ENCODE measurements around the gene UTP11. TPM values are rescaled to one million over a fixed set of nuclear protein-coding genes. Genes with fewer than 3 reads are reported as not detected.

The UTP11 gene
- total RNA-seq, 1 donor from 2014 or later: 16.5 TPM

DNA sequence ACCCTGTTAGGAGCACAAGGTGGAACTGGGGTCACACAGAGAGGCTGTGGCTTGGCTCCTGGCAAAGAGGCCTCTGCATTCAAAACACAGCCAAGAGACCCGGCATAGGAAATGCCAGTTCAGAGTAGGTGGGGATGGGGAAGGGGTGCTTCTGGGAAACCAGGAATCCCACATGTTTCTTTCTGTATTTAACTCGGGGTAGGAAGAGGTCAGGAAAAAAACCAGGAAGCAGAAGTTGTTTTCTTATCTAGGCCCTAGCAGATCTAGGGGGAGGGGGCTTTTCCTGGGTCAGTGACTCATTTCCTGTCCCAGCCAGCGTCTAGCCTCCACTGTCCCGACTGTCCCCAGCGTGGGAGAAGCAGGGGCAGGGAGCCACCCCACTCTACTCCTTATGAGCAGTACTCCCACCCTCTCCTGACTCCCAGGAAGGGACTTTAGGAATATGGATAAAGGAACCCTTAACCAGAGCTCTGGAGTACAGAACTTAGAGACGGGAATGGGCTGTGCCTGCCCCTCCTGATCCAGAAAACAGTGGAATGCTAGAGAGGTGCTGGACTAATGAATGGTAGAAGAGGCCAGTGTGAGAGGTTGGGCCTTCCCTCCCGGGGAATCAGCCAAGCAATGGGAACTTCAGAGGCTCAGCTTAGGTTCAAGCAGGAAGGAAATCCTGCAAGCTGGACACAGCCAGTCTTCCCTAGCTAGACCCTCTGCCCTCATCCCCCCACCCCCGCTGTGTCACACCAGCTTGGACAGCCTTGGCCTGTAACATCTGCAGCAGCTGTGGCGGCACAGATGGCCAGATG lies 12.9 kb upstream of the UTP11 start:
- Histone ChIP-seq H3K36me3 (peaks cover 5 to 17% of the 10 kb centered on the region in 2 donors), H3K27ac (peak overlapping the region; percentile 93 to 96), H3K4me1 (peaks cover 29 to 72% of the 10 kb centered on the region in 2 donors), H3K4me3 (peak overlapping the region; percentile 34 to 35), H3K27me3 (no peaks in the 10 kb centered on the region), H3K9me3 (no peaks in the 10 kb centered on the region)
- TF ChIP-seq, protein P1, sequence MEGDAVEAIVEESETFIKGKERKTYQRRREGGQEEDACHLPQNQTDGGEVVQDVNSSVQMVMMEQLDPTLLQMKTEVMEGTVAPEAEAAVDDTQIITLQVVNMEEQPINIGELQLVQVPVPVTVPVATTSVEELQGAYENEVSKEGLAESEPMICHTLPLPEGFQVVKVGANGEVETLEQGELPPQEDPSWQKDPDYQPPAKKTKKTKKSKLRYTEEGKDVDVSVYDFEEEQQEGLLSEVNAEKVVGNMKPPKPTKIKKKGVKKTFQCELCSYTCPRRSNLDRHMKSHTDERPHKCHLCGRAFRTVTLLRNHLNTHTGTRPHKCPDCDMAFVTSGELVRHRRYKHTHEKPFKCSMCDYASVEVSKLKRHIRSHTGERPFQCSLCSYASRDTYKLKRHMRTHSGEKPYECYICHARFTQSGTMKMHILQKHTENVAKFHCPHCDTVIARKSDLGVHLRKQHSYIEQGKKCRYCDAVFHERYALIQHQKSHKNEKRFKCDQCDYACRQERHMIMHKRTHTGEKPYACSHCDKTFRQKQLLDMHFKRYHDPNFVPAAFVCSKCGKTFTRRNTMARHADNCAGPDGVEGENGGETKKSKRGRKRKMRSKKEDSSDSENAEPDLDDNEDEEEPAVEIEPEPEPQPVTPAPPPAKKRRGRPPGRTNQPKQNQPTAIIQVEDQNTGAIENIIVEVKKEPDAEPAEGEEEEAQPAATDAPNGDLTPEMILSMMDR (IDR thresholded peaks at IDR 0.05): no peak
- peak in 1 of 2 donors; percentile 77 for DNase-seq (ENCODE audit: low spot score in 2 of 2)
- intact Hi-C loops (cut with DNase I): loop anchor here (5.0 to 10.0 kb wide), 2 partner anchors 192 to 525 kb away; partner anchors contain the start of genes C1orf122, YRDC and ZC3H12A

- peaks cover 5 to 17% of the 10 kb centered on the region in 2 donors for H3K36me3 ChIP-seq
- no peaks in the 10 kb centered on the region for H3K27me3 ChIP-seq
- DNase-seq (ENCODE audit: low spot score in 2 of 2): no peak
- peaks cover 29 to 66% of the 10 kb centered on the region in 2 donors for H3K4me1 ChIP-seq
- intact Hi-C loops (cut with DNase I): no loop called here
- peak overlapping the region; percentile 34 to 35 for H3K4me3 ChIP-seq
- TF ChIP-seq, protein P1 (IDR thresholded peaks at IDR 0.05): no peak
- peak overlapping the region; percentile 93 to 96 for H3K27ac ChIP-seq
- H3K9me3 ChIP-seq: no peaks in the 10 kb centered on the region
These were observed 12.4 kb upstream of the UTP11 start for GRCh38 chr1:38000233-38000528.

- peak in 1 of 2 donors; percentile 72 for DNase-seq (ENCODE audit: low spot score in 2 of 2)
- intact Hi-C loops (cut with DNase I): no loop called here
- peaks cover 5 to 17% of the 10 kb centered on the region in 2 donors for H3K36me3 ChIP-seq
- H3K9me3 ChIP-seq: no peaks in the 10 kb centered on the region
- TF ChIP-seq, protein P1 (IDR thresholded peaks at IDR 0.05): no peak
- no peaks in the 10 kb centered on the region for H3K27me3 ChIP-seq
- peak overlapping the region; percentile 34 to 35 for H3K4me3 ChIP-seq
- H3K4me1 ChIP-seq: peaks cover 27 to 65% of the 10 kb centered on the region in 2 donors
- peak overlapping the region; percentile 93 to 96 for H3K27ac ChIP-seq
These were observed 11.7 kb upstream of the UTP11 start for GRCh38 chr1:38000529-38001455.

- H3K9me3 ChIP-seq: no peaks in the 10 kb centered on the region
- intact Hi-C loops (cut with DNase I): no loop called here
- peak overlapping the region; percentile 80 to 89 for H3K4me3 ChIP-seq
- peaks cover 0 to 6% of the 10 kb centered on the region in 2 donors for H3K36me3 ChIP-seq
- peak in 1 of 2 donors; percentile 67 for DNase-seq (ENCODE audit: low spot score in 2 of 2)
- peak overlapping the region; percentile 93 to 96 for H3K27ac ChIP-seq
- H3K27me3 ChIP-seq: no peaks in the 10 kb centered on the region
- TF ChIP-seq, protein P1 (IDR thresholded peaks at IDR 0.05): no peak
- H3K4me1 ChIP-seq: peaks cover 27 to 53% of the 10 kb centered on the region in 2 donors
These were observed 9.0 kb upstream of the UTP11 start for GRCh38 chr1:38003261-38004250.
